Thyroid gland (tissue), 4 donors: ENCODE results near the gene STRA8.

Experiments used
- CTCF ChIP-seq, 6 experiments: fragments of 200-600 bp in 3 of 6; fragments of 450-650 bp in 3 of 6; sonication (generic) in 3 of 6; IDR thresholded peaks; one replicate each; pipeline ENCODE4 v1.5.1; 2016 to 2019; ENCODE audit warnings: antibody characterized with exemption in 6 of 6, mild to moderate bottlenecking in 2 of 6, inconsistent platforms in 1 of 6, moderate library complexity in 1 of 6
- POLR2A ChIP-seq, 2 donors: fragments of 450-650 bp; IDR thresholded peaks; one replicate each; pipeline ENCODE4 v1.6.1; 2017; ENCODE audit warnings: antibody characterized with exemption in 2 of 2, mild to moderate bottlenecking in 2 of 2, moderate library complexity in 1 of 2

DNA sequence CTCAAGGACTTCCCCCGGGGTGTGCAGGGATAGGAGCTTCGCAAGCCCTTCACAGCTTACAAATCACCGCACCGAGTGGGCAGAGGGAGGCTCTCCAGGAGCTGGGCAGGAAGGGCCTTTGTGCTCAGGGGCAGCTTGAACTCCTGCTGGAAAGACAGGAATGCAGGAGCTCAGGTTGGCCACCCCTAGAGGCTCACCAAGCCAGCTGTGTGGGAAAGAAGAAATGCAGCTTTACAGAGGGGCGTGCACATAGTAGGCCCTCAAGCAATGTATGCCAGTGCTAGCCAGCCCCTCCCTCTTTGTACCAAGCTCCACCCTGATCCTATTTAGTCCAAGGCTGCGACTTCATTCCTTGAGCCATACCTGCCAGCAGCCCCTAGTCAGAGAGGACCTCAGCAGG is 26.1 kb downstream of the STRA8 start:
- TF ChIP-seq CTCF (IDR thresholded peaks at IDR 0.05) = no peak
- no peak for TF ChIP-seq POLR2A (IDR thresholded peaks at IDR 0.05)
